Measurements from ENCODE around the gene IL17REL.
A peak's percentile ranks its signal among the peaks of the same experiment; 100 is the strongest.

IL17REL gene

GRCh38 chr22:49956418-49956770 lies 56.2 kb downstream of the IL17REL start:
- no peak for DNase-seq (ENCODE audit: low spot score)

- DNase-seq (ENCODE audit: low spot score) = no peak
Observed at GRCh38 chr22:49955581-49956417, 56.8 kb downstream of the IL17REL start.

- DNase-seq (ENCODE audit: low spot score) = no peak
Observed at GRCh38 chr22:49954991-49955580, 57.5 kb downstream of the IL17REL start.

GRCh38 chr22:49954354-49954753 lies 58.2 kb downstream of the IL17REL start:
- no peak for DNase-seq (ENCODE audit: low spot score)

GRCh38 chr22:49953680-49954344 lies 58.8 kb downstream of the IL17REL start:
- DNase-seq (ENCODE audit: low spot score) = no peak

- no peak for DNase-seq (ENCODE audit: low spot score)
Observed at GRCh38 chr22:49953027-49953679, 59.4 kb downstream of the IL17REL start.

- no peak for DNase-seq (ENCODE audit: low spot score)
Observed at GRCh38 chr22:49951986-49952896, 60.3 kb downstream of the IL17REL start.

- DNase-seq (ENCODE audit: low spot score) = no peak
Observed at GRCh38 chr22:49951678-49951985, 60.9 kb downstream of the IL17REL start.

GRCh38 chr22:49951000-49951677 lies 61.4 kb downstream of the IL17REL start:
- no peak for DNase-seq (ENCODE audit: low spot score)

- DNase-seq (ENCODE audit: low spot score) = no peak
Observed at GRCh38 chr22:49950396-49950994, 62.1 kb downstream of the IL17REL start.

- DNase-seq (ENCODE audit: low spot score) = no peak
Observed at GRCh38 chr22:49949914-49950292, 62.7 kb downstream of the IL17REL start.

GRCh38 chr22:49948958-49949913 lies 63.3 kb downstream of the IL17REL start:
- no peak for DNase-seq (ENCODE audit: low spot score)

- no peak for DNase-seq (ENCODE audit: low spot score)
Observed at GRCh38 chr22:49948116-49948957, 64.2 kb downstream of the IL17REL start.

- no peak for DNase-seq (ENCODE audit: low spot score)
Observed at GRCh38 chr22:49947296-49947622, 65.3 kb downstream of the IL17REL start.

- no peak for DNase-seq (ENCODE audit: low spot score)
Observed at GRCh38 chr22:49946612-49947295, 65.8 kb downstream of the IL17REL start.

- DNase-seq (ENCODE audit: low spot score) = peak; percentile 48
Observed at GRCh38 chr22:49945042-49945794, 67.3 kb downstream of the IL17REL start.

All from activated CD4-positive, alpha-beta T cell treated with anti-CD3 and anti-CD28 coated beads, Interleukin-2, Interleukin-4, amounts not matched to agents 100 ng/mL and 50 ng/mL, durations not matched to agents 16 hours and 8 hours (primary cell).